ENCODE measurements around the gene SYNE2.

The SYNE2 gene

GRCh38 chr14:64185184-64185583, 332.4 kb downstream of the SYNE2 start:
- TF ChIP-seq POLR2A (IDR thresholded peaks at IDR 0.05; ENCODE audit: extremely low read depth, insufficient read length) (no peak), MYC (IDR thresholded peaks at IDR 0.05; ENCODE audit: low read depth, low read length) (no peak)
- TF ChIP-seq, protein P1, sequence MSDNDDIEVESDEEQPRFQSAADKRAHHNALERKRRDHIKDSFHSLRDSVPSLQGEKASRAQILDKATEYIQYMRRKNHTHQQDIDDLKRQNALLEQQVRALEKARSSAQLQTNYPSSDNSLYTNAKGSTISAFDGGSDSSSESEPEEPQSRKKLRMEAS (IDR thresholded peaks at IDR 0.05; ENCODE audit: low read depth, low read length), result no peak
- TF ChIP-seq, protein P2, sequence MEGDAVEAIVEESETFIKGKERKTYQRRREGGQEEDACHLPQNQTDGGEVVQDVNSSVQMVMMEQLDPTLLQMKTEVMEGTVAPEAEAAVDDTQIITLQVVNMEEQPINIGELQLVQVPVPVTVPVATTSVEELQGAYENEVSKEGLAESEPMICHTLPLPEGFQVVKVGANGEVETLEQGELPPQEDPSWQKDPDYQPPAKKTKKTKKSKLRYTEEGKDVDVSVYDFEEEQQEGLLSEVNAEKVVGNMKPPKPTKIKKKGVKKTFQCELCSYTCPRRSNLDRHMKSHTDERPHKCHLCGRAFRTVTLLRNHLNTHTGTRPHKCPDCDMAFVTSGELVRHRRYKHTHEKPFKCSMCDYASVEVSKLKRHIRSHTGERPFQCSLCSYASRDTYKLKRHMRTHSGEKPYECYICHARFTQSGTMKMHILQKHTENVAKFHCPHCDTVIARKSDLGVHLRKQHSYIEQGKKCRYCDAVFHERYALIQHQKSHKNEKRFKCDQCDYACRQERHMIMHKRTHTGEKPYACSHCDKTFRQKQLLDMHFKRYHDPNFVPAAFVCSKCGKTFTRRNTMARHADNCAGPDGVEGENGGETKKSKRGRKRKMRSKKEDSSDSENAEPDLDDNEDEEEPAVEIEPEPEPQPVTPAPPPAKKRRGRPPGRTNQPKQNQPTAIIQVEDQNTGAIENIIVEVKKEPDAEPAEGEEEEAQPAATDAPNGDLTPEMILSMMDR (IDR thresholded peaks at IDR 0.05; ENCODE audit: low read depth, low read length), result no peak
- no peak for DNase-seq (ENCODE audit: low read depth)
- no peak overlapping the region for H3K4me3 ChIP-seq (ENCODE audit: low read depth, low read length)

GRCh38 chr14:64186231-64187129, 333.7 kb downstream of the SYNE2 start:
- no peak for DNase-seq (ENCODE audit: low read depth)
- no peak overlapping the region for H3K4me3 ChIP-seq (ENCODE audit: low read depth, low read length)

DNA sequence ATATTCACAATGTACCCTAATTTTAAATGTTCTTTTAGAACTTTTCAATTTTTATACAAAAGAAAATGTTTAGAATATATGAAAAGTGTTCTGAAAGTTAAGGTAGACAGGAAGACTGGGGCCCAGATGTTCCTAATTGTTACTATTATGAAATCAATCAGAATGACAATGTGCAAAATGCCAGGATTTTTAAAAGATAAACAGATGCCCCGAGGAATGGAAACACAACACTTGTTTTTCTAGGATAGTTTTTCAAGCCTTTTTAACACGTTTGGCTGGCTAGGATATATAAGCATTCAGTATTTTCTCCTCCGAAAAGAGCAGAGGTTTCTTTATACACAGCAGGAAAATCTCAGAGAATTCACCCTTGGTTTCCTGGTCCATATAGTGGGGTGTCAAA, 334.5 kb downstream of the SYNE2 start:
- TF ChIP-seq, protein P2 (IDR thresholded peaks at IDR 0.05; ENCODE audit: low read depth, low read length), result no peak
- TF ChIP-seq MYC (IDR thresholded peaks at IDR 0.05; ENCODE audit: low read depth, low read length) (no peak), POLR2A (IDR thresholded peaks at IDR 0.05; ENCODE audit: extremely low read depth, insufficient read length) (no peak)
- TF ChIP-seq, protein P1 (IDR thresholded peaks at IDR 0.05; ENCODE audit: low read depth, low read length), result no peak
- H3K4me3 ChIP-seq (ENCODE audit: low read depth, low read length), result no peak overlapping the region
- DNase-seq (ENCODE audit: low read depth), result no peak

More at GRCh38 chr14:64186231-64187129, 333.7 kb downstream of the SYNE2 start:
- TF ChIP-seq POLR2A (IDR thresholded peaks at IDR 0.05; ENCODE audit: extremely low read depth, insufficient read length) (no peak), MYC (IDR thresholded peaks at IDR 0.05; ENCODE audit: low read depth, low read length) (no peak)

GRCh38 chr14:64190974-64191502, 338.2 kb downstream of the SYNE2 start:
- no peak overlapping the region for H3K4me3 ChIP-seq (ENCODE audit: low read depth, low read length)
- TF ChIP-seq POLR2A (IDR thresholded peaks at IDR 0.05; ENCODE audit: extremely low read depth, insufficient read length), result no peak
- TF ChIP-seq, protein P1 (IDR thresholded peaks at IDR 0.05; ENCODE audit: low read depth, low read length), result no peak
- TF ChIP-seq, protein P2 (IDR thresholded peaks at IDR 0.05; ENCODE audit: low read depth, low read length), result no peak
- no peak for TF ChIP-seq MYC (IDR thresholded peaks at IDR 0.05; ENCODE audit: low read depth, low read length)
- DNase-seq (ENCODE audit: low read depth), result no peak

DNA sequence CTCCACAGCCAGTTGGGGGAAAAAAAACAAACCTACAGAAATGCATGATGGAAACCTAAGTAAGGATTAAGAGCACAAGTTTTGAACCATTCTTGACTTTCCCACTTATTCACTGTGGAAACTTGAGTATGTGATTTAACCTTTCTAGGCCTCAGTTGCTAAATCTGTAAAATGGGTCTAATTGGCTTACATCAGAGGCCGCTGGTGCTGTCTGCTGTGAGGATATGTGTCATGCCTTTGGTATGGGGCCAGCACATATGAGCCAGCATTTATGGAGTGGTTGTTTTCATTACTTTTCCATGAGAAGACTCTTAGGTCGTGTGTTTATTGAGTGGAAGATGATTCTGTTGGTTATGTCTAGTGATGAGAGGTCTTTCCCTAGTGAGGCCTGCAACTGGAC, 339.0 kb downstream of the SYNE2 start:
- no peak overlapping the region for H3K4me3 ChIP-seq (ENCODE audit: low read depth, low read length)
- no peak for TF ChIP-seq MYC (IDR thresholded peaks at IDR 0.05; ENCODE audit: low read depth, low read length)
- TF ChIP-seq, protein P1 (IDR thresholded peaks at IDR 0.05; ENCODE audit: low read depth, low read length), result no peak
- TF ChIP-seq, protein P2 (IDR thresholded peaks at IDR 0.05; ENCODE audit: low read depth, low read length), result no peak
- no peak for TF ChIP-seq POLR2A (IDR thresholded peaks at IDR 0.05; ENCODE audit: extremely low read depth, insufficient read length)
- DNase-seq (ENCODE audit: low read depth), result no peak

- DNase-seq (ENCODE audit: low read depth), result no peak
- no peak overlapping the region for H3K4me3 ChIP-seq (ENCODE audit: low read depth, low read length)
- no peak for TF ChIP-seq MYC (IDR thresholded peaks at IDR 0.05; ENCODE audit: low read depth, low read length)
- no peak for TF ChIP-seq POLR2A (IDR thresholded peaks at IDR 0.05; ENCODE audit: extremely low read depth, insufficient read length)
- TF ChIP-seq, protein P2 (IDR thresholded peaks at IDR 0.05; ENCODE audit: low read depth, low read length), result no peak
- TF ChIP-seq, protein P1 (IDR thresholded peaks at IDR 0.05; ENCODE audit: low read depth, low read length), result no peak
Observed at GRCh38 chr14:64193821-64194220, 341.0 kb downstream of the SYNE2 start.

Data from NB4 (cell line).